Activated CD8-positive, alpha-beta memory T cell treated with anti-CD3 and anti-CD28 coated beads for 36 hours (primary cell): Measurements from ENCODE around the gene CTTNBP2. TPM values are rescaled to one million over a fixed set of nuclear protein-coding genes. Genes with fewer than 3 reads are reported as not detected.

Source experiments
- CTCF ChIA-PET: fragments of 350-600 bp; sonication (Branson Sonifier 250); formaldehyde crosslinking; loops from one replicate; lab custom pipeline; 2021; ENCODE audit warnings: antibody characterized with exemption; lab: Charles Lee
- POLR2A ChIA-PET: fragments of 350-600 bp; sonication (Branson Sonifier 250); formaldehyde crosslinking; loops from one replicate; lab custom pipeline; 2021; ENCODE audit warnings: antibody characterized with exemption; lab: Charles Lee
- total RNA-seq, 2 experiments: library from RNA; stranded (reverse); gene quantifications; one replicate each; pipeline ENCODE4 v1.2.3, GENCODE V29; 2021

CTTNBP2 gene
- total RNA-seq, 2 experiments from 2014 or later, result not detected

GRCh38 chr7:117759950-117760640 lies 113.1 kb downstream of the CTTNBP2 start:
- CTCF ChIA-PET, result no interaction called here
- POLR2A ChIA-PET, result no interaction called here

GRCh38 chr7:117757440-117757839 lies 115.8 kb downstream of the CTTNBP2 start:
- ChIA-PET POLR2A (no interaction called here), CTCF (no interaction called here)

GRCh38 chr7:117756586-117757085 lies 116.6 kb downstream of the CTTNBP2 start:
- ChIA-PET POLR2A (no interaction called here), CTCF (no interaction called here)

- POLR2A ChIA-PET, result no interaction called here
- CTCF ChIA-PET, result no interaction called here
These were observed 118.1 kb downstream of the CTTNBP2 start for GRCh38 chr7:117755136-117755535.

GRCh38 chr7:117751775-117752174 lies 121.5 kb downstream of the CTTNBP2 start:
- POLR2A ChIA-PET, result no interaction called here
- CTCF ChIA-PET, result no interaction called here

- POLR2A ChIA-PET, result no interaction called here
- CTCF ChIA-PET, result no interaction called here
These were observed 122.4 kb downstream of the CTTNBP2 start for GRCh38 chr7:117750612-117751563.

- ChIA-PET CTCF (no interaction called here), POLR2A (no interaction called here)
These were observed 131.3 kb downstream of the CTTNBP2 start for GRCh38 chr7:117741962-117742361.

GRCh38 chr7:117739085-117739484 lies 134.2 kb downstream of the CTTNBP2 start:
- POLR2A ChIA-PET, result no interaction called here
- CTCF ChIA-PET, result no interaction called here

GRCh38 chr7:117737926-117738325 lies 135.3 kb downstream of the CTTNBP2 start:
- CTCF ChIA-PET, result no interaction called here
- POLR2A ChIA-PET, result no interaction called here

GRCh38 chr7:117731455-117731854 lies 141.8 kb downstream of the CTTNBP2 start:
- ChIA-PET POLR2A (no interaction called here), CTCF (no interaction called here)

- POLR2A ChIA-PET, result no interaction called here
- CTCF ChIA-PET, result no interaction called here
These were observed 142.9 kb downstream of the CTTNBP2 start for GRCh38 chr7:117730390-117730789.

GRCh38 chr7:117728890-117729624 lies 144.2 kb downstream of the CTTNBP2 start:
- ChIA-PET POLR2A (no interaction called here), CTCF (no interaction called here)

GRCh38 chr7:117724898-117725297 lies 148.3 kb downstream of the CTTNBP2 start:
- ChIA-PET CTCF (no interaction called here), POLR2A (no interaction called here)

- POLR2A ChIA-PET, result no interaction called here
These were observed 153.9 kb downstream of the CTTNBP2 start for GRCh38 chr7:117719377-117719776.

GRCh38 chr7:117718116-117718835 lies 155.0 kb downstream of the CTTNBP2 start:
- POLR2A ChIA-PET, result no interaction called here
- CTCF ChIA-PET, result no interaction called here

More at GRCh38 chr7:117719377-117719776, 153.9 kb downstream of the CTTNBP2 start:
- CTCF ChIA-PET, result no interaction called here

GRCh38 chr7:117717357-117717756 lies 155.9 kb downstream of the CTTNBP2 start:
- CTCF ChIA-PET, result interaction anchor here (0.7 kb wide), 1 partner anchor 1820 kb away, joined by 3 read pairs; no protein-coding TSS in a partner anchor
- POLR2A ChIA-PET, result no interaction called here

- ChIA-PET CTCF (interaction anchor here (0.7 kb wide), 1 partner anchor 1819 kb away, joined by 3 read pairs; no protein-coding TSS in a partner anchor), POLR2A (no interaction called here)
These were observed 156.4 kb downstream of the CTTNBP2 start for GRCh38 chr7:117716707-117717299.

- ChIA-PET POLR2A (no interaction called here), CTCF (no interaction called here)
These were observed 157.3 kb downstream of the CTTNBP2 start for GRCh38 chr7:117715784-117716445.
